Choroid plexus epithelial cell (primary cell): ENCODE results near the gene MDN1.

Experiments used
- DNase-seq: peaks from one replicate; pipeline ENCODE4 v3.0.0-alpha.2; 2010; ENCODE audit warnings: low read depth
- H3K4me3 ChIP-seq: 2 replicates; pipeline ENCODE4 v1.5.1; 2011; ENCODE audit warnings: low read depth, mild to moderate bottlenecking, control low read depth, low read length, moderate library complexity
- CTCF ChIP-seq: conservative IDR thresholded peaks from 2 replicates; pipeline ENCODE4 v1.5.1; 2011; ENCODE audit warnings: low read depth, mild to moderate bottlenecking, control low read depth, inconsistent platforms, low read length, moderate library complexity

Gene MDN1

GRCh38 chr6:89630488-89630887 is 189.1 kb downstream of the MDN1 start:
- no peak for DNase-seq
- H3K4me3 ChIP-seq: no peak overlapping the region

GRCh38 chr6:89623749-89624148 is 195.8 kb downstream of the MDN1 start:
- no peak for DNase-seq
- no peak for TF ChIP-seq CTCF
- no peak overlapping the region for H3K4me3 ChIP-seq

More at GRCh38 chr6:89630488-89630887, 189.1 kb downstream of the MDN1 start:
- no peak for TF ChIP-seq CTCF

- H3K4me3 ChIP-seq: no peak overlapping the region
- no peak for TF ChIP-seq CTCF
- DNase-seq: no peak
These were observed 200.0 kb downstream of the MDN1 start for GRCh38 chr6:89619567-89619966.

GRCh38 chr6:89618026-89618425 is 201.6 kb downstream of the MDN1 start:
- DNase-seq: no peak
- no peak overlapping the region for H3K4me3 ChIP-seq
- no peak for TF ChIP-seq CTCF

- H3K4me3 ChIP-seq: no peak overlapping the region
- TF ChIP-seq CTCF: no peak
- no peak for DNase-seq
These were observed 203.1 kb downstream of the MDN1 start for GRCh38 chr6:89616531-89616930.

GRCh38 chr6:89615882-89616281 is 203.7 kb downstream of the MDN1 start:
- no peak for DNase-seq
- no peak for TF ChIP-seq CTCF
- no peak overlapping the region for H3K4me3 ChIP-seq

- no peak for TF ChIP-seq CTCF
These were observed 205.8 kb downstream of the MDN1 start for GRCh38 chr6:89613790-89614189.

More at GRCh38 chr6:89613790-89614189, 205.8 kb downstream of the MDN1 start:
- no peak overlapping the region for H3K4me3 ChIP-seq
- no peak for DNase-seq
